GM19468 (cell line): ENCODE results near the gene OVOL3.
A peak's percentile ranks its signal among the peaks of the same experiment; 100 is the strongest.
"Not testable (repeated sequence)": the region's sequence is repeated elsewhere in the genome, so short reads cannot be mapped to it uniquely, and the experiment has no call there.

Experiments used
- ATAC-seq: cut with Tn5 transposase; IDR thresholded peaks from one replicate; pipeline ENCODE4 v1.9.1; 2021; ENCODE audit warnings: mild to moderate bottlenecking, moderate library complexity, moderate number of reproducible peaks; ENCODE audit not compliant: unreplicated experiment; ENCODE audit errors: extremely low read depth

The OVOL3 gene

DNA sequence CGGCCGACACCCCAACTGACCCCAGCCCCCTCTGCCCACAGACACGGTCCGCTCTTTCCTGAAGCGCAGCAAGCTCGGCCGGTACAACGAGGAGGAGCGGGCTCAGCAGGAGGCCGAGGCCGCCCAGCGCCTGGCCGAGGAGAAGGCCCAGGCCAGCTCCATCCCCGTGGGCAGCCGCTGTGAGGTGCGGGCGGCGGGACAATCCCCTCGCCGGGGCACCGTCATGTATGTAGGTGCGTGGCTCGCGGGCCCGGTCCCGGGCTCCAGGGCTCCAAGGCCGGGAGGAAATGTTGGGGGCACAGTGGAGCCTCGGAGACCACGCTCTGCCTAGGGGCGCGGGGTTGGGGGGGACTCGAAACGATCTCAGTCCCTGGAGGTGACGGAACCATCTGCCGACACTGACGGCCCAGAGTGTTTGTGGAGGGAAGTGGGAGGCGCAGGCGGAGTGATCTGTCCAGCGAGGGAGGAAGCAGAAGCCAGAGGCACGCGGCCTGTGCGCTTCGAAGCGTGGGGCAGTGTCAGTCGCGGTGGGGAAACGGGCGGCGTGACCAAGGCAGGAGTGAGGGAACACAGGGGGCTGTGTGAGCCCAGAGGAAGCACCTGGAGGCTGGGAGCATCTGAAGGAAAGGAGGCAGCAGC lies 10.7 kb downstream of the OVOL3 start:
- ATAC-seq, result no peak

DNA sequence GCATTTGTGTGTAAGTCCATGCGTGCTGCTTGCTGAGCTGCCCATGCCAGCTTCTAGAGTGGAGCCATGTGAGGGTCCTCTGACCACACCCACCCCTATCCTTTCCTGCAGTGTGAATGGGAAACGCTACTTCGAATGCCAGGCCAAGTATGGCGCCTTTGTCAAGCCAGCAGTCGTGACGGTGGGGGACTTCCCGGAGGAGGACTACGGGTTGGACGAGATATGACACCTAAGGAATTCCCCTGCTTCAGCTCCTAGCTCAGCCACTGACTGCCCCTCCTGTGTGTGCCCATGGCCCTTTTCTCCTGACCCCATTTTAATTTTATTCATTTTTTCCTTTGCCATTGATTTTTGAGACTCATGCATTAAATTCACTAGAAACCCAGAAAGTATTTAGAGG lies 14.6 kb downstream of the OVOL3 start:
- ATAC-seq, result no peak

DNA sequence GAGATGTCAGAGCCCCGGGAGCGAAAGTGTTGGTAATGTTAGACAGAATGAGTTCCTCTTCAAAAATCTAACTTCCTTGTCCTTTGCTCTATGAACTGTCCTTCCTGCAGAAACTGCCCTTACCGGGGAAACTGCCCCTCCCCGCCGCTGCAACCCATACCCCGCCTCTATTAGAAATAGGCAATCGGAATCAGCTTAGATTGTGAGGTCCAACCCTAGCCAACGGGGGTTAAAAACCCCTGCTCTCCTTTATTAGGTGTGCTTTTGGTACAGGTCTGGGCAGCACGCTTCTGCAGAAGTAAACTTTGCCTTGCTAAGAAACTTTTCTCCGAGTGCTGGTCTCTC lies 17.4 kb downstream of the OVOL3 start:
- ATAC-seq, result no peak

DNA sequence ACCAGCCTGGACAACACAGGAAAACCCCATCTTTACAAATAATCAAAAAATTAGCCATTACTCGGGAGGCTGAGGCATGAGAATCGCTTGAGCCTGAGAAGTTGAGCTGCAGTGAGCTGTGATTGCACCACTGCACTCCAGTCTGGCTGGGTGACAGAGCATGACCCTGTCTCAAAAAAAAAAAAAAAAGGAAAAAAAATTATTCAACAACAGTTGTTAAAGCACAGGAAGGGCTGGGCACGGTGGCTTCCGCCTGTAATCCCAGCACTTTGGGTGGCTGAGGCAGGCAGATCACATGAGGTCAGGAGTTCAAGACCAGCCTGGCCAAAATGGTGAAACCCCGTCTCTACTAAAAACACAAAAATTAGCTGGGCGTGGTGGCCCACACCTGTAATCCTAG lies 20.3 kb downstream of the OVOL3 start:
- not testable (repeated sequence) for ATAC-seq

DNA sequence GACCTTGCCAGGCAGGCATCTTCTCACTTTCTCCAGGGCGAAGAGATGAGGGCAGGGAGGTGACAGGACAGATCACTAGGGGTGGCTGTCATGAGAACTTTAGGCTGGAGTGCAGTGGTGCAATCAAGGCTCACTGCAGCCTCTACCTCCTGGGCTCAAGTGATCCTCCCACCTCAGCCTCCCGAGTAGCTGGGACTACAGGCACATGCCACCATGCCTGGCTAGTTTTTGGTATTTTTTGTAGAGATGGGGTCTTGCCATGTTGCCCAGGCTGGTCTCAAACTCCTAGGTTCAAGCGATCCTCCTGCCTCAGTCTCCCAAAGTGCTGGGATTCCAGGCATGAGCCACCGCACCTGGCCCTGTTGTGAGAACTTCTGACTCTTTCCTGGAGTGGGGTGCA lies 23.9 kb downstream of the OVOL3 start:
- ATAC-seq, result not testable (repeated sequence)

DNA sequence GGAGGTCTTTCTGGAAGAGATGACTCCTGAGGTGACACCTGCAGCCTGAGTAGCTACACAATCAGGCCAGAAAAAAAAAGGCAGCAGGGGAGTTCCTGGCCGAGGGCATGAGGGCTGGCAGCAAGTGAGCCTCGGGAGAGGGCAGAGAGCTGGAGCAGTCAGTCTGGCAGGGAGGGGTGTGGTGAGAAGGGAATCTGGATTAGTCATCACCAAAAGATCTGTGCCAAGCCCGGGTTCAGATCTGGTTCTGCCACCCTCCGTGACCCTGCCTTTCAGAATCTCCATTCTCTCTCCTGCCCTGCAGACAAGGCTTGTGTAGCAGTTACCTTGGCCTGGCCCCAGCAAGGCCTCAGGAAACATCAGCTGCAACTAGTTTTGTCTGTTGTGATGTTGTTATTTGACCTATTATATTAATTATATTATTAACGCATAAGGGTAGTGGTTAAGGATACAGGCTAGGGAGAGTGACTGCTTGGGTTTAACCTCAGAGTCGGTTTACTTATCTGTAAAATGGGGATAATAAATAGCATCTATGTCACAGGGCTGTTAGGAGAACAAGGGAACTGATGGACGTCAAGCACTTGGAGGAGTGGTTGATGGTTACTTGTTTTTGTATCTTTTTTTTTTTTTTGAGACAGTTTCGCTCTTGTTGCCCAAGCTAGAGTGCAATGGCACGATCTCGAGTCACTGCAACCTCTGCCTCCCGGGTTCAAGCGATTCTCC lies 26.2 kb downstream of the OVOL3 start:
- ATAC-seq, result no peak

DNA sequence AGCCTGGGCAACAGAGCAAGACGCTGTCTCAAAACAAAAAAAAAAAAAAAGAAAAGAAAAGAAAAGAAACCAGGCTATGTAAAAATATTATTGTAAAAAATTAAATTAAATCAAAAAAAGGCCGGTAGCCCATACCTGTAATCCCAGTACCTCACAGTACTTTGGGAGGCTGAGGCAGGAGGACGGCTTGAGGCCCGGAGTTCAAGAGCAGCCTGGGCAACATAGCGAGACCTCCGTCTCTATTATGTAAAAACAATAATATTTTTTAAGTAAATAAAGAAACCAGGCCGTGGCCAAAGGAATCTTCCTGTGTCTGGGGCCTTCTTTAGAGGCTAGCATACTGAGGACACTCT lies 28.2 kb downstream of the OVOL3 start:
- ATAC-seq, result no peak

DNA sequence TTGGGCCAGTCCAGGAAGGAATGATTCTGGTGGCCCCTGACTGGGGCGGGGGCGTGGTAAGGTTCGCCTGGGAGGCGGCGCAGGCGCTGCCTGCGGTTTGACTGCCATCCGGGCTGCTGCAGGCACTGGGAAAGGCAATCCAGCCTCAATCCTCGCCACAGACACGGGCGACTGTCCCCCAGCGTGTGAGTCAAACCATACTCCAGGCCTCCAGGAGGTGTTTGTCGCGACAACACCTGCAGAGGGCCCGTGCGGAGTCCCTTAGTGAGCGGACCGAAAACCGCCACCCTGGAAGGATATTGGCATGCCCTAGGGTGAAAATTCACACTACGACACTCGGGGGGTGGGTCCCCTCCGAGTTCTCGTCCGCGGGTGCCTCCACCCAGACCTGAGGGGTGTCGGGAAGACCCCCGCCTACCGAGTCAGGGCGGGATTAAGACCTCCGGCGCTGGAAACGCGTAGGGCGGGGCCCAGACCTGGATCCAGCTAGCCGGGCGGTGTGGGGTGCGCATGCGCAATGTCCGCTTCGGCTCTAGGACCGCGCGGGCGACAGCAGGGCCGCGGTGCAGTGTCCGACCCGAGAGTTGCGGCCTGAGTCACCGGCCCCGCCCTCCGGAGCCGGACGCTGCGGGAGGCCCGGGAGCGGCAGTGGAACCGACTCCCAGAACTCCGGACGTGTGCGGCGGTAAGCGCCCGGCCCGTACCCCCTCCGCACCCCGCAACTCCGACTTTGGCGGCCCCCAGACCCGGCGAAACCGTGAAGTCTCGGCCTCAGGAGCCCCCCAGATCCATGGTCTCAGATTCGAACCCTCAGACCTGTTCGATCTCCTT lies 28.7 kb downstream of the OVOL3 start, which contains the start of gene CAPNS1:
Gene CAPNS1 (plus strand): TSS at position 594 of the 831 bp plus-strand sequence. CDS start 946 bp downstream, outside the sequence.
- peak; percentile 73 for ATAC-seq

DNA sequence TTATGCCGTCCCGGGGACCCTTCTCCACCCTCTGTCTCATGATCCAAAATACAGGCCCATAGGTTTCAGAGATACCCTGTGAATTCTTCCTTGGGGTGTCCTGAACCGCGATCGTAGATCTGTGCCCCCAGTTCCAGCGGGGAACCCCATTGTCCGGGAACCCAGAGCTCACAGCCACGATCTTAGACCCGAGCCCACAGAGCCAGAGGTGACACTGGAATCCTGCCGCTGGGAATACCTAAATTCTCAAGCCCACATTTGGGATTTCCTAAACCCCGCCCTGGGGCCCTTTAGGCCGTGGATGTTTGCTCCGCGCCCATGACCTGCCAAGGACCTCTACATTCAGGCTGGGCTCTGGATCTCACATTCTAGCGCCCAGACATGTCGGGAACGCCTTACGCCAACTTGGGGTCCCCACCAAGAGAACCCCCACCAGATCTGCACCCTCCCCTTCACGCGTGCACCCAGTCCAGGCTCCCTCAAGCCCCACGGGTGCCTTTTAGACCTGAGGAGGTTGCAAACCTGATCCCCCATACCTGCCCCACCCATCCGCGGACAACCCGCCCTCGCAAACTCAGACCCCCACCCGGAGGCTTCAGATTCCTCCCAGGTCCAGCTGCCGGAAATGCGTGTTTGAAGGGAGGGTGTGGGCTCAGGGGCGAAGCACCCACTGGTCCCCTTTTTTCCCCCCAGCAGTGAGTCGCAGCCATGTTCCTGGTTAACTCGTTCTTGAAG lies 29.5 kb downstream of the OVOL3 start:
- ATAC-seq, result no peak

DNA sequence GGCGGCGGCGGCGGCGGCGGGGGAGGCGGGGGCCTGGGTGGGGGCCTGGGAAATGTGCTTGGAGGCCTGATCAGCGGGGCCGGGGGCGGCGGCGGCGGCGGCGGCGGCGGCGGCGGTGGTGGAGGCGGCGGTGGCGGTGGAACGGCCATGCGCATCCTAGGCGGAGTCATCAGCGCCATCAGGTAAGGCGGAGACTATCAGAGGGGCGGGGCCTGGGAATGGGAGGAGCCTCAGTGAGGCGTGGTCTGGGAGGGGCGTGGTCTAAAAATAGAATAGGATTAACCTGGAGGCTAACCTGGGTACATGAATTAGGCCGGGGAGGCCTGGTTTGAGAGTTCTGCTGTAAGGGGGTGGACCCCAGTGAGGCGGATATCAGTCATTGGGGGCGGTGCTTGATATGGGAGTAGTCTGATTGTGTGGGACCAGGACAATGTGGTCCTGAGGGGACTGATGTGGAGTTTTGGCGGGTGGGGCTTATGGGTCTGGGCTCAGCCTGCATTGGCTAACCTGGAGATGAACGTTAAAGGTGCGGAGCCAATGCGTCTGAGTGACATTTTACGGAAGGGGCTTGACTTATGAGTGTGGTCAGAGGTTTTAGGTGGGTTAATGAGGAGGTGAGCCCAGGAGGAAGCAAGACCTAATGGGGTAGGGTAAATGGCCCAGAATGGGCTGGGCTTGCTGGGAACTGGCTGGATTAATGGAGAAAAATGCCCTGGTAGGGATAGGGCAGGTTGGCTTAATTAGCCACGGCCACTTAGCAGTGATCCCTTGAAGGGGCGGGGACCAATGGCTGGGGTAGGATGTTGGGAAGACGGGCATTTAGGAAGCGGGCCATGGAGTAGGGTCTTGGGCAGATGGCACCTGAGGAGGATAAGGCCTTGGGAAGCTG lies 30.3 kb downstream of the OVOL3 start:
- ATAC-seq, result no peak

DNA sequence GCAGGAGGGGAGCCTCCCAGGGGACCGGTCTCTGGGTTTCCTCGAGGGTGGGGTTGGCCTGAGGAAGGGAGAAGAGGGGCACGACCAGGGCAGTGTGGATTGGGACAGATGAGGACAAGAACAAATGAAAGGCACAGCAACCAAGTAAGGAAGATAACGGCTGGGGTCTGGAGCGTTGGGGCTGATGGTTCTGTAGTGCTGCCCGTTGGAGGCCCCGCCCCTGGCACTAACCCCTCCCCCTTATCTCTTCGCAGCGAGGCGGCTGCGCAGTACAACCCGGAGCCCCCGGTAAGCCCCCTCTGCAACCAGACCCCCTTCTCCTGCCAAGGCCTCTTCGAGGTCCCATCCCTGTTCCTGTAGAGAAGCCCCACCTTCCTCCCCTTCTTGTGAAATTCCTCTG lies 31.1 kb downstream of the OVOL3 start:
- ATAC-seq, result no peak

DNA sequence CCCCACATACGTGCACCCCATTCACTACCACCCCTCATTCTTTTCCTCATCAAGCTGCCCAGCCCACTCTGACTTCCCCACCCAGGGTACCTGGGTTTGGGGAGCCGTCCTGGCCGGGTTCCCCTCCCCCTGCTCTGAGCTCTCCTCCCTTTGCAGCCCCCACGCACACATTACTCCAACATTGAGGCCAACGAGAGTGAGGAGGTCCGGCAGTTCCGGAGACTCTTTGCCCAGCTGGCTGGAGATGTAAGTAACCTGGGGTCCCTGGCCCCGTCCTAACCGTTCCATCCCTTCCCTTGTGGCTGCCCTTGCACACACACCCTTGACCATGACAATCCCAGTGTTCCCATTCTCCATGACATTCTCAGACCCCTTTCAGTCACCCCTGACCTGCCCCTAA lies 31.6 kb downstream of the OVOL3 start:
- no peak for ATAC-seq

DNA sequence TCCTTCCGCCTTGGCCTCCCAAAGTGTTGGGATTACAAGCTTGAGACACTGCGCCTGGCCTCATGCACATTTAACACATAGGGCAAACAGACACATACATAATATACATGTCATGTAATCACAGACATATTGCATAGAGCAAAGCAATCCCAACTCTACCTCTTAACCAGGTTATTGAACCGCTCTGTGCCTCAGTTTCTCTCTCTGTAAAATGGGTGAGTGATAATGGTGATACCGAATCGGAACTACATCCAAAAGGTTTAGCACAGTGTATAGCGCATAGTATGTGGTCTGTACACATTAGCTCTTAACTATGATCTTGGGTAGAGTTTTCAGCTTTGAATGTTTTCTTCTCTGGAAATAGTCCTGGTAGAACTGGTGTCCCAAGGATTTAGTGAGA lies 33.7 kb downstream of the OVOL3 start:
- no peak for ATAC-seq

DNA sequence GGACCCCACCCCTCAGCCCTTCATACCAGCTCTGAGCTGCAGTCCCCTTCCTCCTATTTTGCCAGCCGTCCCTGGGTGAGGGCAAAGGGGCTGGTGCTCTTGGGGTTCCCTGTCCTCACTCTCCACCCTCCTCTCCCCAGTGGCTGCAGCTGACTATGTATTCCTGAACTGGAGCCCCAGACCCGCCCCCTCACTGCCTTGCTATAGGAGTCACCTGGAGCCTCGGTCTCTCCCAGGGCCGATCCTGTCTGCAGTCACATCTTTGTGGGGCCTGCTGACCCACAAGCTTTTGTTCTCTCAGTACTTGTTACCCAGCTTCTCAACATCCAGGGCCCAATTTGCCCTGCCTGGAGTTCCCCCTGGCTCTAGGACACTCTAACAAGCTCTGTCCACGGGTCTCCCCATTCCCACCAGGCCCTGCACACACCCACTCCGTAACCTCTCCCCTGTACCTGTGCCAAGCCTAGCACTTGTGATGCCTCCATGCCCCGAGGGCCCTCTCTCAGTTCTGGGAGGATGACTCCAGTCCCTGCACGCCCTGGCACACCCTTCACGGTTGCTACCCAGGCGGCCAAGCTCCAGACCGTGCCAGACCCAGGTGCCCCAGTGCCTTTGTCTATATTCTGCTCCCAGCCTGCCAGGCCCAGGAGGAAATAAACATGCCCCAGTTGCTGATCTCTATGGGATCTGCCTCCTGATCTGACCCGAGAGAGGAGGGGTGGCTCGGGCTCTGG lies 38.9 kb downstream of the OVOL3 start:
- ATAC-seq, result no peak

DNA sequence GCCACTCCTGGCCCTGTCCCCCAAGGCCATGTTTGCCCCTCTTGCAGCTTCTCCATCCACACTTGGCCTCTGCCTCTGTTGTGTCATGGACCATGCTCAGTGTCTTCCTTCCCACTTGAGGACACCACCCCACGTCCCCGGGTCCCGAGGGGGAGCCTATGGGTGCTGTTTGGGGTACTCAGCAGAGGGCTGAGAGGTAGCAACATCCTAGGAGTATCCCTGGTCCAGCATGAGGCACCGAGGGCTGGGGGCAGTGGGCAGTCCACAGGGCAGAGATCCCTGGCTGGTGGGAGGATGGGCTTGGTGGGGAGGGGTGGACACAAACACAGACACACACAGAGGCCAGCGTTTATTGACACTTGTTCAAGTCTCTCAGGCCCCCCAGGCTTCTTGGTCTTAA lies 39.6 kb downstream of the OVOL3 start:
- ATAC-seq, result no peak

DNA sequence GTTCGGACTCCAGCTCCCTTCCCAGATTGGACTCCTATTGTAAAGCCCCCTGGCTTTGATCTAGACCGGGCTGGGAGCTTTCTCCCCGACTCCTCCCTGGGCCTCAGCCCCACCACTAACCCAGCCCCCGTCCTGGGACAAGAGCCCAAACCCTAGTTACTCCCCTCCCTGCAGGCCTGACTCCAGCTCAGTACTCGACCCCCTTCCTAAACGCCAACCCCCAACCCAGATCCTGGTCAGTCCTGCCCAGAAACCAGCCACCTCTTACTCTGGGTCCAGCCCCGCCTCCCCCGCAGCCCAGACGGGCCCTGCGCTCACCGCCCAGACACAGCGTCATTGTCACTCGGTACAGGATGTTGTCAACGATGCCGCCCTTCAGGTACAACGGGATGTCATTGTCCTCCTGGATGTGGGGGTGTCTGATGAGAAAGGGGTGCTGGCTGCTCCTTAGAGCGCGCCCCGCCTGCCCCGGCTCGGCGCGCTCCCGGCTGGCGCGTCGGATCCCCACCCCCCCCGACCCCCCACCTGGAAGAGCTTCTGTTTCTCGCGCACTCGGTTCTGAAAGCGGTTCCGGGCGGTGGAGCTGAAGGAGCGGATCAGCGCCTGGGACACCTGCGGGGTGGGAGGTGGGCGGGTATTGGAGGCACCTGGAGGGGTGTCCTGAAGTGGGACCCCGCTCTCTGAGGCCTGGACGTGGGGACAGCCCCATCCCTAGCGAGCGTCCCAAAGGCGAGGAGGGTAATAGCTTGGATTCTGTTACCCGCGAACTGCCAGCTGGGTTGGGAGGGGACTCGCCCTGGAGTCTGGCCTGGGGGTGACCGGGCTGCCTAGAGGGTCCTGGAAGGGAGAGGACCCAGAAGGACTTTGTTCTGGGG lies 40.4 kb downstream of the OVOL3 start:
- no peak for ATAC-seq

DNA sequence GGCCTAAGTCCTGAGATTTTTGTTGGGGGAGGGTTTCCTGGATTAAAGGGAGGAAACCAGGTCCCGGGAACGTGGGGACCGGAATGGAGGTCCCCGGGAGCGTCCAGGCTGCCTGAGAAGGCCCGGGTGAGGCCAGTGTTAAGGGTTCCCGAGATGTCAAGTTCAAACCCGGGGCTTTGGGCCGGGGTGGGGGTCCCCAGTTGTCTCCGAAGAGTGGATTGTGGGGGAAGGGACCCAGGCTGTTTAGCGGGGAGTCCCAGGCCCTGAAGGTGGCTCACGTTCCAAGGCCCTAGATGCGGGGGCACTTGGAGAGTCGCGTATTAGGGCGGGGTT lies 41.0 kb downstream of the OVOL3 start:
- no peak for ATAC-seq
